Measurements from ENCODE around the gene FRK.

DNA sequence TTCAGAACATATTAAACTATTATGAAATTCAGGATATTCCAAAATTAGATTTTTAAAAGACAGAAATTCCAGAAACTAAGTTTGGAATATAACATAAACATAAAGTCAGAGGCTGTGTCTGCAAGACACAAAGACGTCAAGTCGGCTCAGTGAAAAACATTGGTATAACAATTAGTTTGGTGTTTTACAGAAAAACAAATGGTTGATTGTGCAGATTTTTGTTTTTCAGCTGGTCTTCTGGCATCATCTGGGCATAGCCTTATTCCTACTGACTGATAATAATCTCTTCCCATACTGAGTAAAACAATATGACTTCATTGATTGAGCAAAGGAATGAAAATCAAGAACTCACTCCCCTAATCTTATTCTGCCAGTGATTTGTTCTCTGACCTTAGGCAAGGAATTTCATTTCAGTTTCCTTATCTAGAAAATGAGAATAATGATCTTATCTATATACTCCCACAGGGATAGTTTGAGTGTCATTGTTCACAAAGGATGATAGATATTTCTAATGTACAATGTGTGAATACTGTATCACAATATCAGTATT lies 84.3 kb downstream of the FRK start:
- TF ChIP-seq, protein P1, sequence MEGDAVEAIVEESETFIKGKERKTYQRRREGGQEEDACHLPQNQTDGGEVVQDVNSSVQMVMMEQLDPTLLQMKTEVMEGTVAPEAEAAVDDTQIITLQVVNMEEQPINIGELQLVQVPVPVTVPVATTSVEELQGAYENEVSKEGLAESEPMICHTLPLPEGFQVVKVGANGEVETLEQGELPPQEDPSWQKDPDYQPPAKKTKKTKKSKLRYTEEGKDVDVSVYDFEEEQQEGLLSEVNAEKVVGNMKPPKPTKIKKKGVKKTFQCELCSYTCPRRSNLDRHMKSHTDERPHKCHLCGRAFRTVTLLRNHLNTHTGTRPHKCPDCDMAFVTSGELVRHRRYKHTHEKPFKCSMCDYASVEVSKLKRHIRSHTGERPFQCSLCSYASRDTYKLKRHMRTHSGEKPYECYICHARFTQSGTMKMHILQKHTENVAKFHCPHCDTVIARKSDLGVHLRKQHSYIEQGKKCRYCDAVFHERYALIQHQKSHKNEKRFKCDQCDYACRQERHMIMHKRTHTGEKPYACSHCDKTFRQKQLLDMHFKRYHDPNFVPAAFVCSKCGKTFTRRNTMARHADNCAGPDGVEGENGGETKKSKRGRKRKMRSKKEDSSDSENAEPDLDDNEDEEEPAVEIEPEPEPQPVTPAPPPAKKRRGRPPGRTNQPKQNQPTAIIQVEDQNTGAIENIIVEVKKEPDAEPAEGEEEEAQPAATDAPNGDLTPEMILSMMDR (IDR thresholded peaks at IDR 0.05), result no peak
- TF ChIP-seq FOSL2 (IDR thresholded peaks at IDR 0.05), result no peak
- no peak for TF ChIP-seq FOSL2 (CRISPR knock-in tag; IDR thresholded peaks at IDR 0.05)
- TF ChIP-seq, protein P2, sequence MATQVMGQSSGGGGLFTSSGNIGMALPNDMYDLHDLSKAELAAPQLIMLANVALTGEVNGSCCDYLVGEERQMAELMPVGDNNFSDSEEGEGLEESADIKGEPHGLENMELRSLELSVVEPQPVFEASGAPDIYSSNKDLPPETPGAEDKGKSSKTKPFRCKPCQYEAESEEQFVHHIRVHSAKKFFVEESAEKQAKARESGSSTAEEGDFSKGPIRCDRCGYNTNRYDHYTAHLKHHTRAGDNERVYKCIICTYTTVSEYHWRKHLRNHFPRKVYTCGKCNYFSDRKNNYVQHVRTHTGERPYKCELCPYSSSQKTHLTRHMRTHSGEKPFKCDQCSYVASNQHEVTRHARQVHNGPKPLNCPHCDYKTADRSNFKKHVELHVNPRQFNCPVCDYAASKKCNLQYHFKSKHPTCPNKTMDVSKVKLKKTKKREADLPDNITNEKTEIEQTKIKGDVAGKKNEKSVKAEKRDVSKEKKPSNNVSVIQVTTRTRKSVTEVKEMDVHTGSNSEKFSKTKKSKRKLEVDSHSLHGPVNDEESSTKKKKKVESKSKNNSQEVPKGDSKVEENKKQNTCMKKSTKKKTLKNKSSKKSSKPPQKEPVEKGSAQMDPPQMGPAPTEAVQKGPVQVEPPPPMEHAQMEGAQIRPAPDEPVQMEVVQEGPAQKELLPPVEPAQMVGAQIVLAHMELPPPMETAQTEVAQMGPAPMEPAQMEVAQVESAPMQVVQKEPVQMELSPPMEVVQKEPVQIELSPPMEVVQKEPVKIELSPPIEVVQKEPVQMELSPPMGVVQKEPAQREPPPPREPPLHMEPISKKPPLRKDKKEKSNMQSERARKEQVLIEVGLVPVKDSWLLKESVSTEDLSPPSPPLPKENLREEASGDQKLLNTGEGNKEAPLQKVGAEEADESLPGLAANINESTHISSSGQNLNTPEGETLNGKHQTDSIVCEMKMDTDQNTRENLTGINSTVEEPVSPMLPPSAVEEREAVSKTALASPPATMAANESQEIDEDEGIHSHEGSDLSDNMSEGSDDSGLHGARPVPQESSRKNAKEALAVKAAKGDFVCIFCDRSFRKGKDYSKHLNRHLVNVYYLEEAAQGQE (IDR thresholded peaks at IDR 0.05), result no peak
- no peak for TF ChIP-seq RNF2 (IDR thresholded peaks at IDR 0.05; ENCODE audit: borderline replicate concordance, low read depth)
- TF ChIP-seq EP300 (IDR thresholded peaks at IDR 0.05), result no peak
